Ramos (cell line): ENCODE results near the gene NUDT22.

Source experiments
- in situ Hi-C: fragments of 300-500 bp; cut with MboI; formaldehyde crosslinking; loops from one replicate; pipeline ENCODE4 v1.14.3; 2022; ENCODE audit warnings: low sequenced_read_pairs; ENCODE audit not compliant: unreplicated experiment

NUDT22 gene

GRCh38 chr11:64204464-64204989 lies 21.5 kb upstream of the NUDT22 start:
- in situ Hi-C loops, result loop anchor here (5.0 kb wide), 1 partner anchor 98 kb away; the partner anchor contains the start of gene CATSPERZ

GRCh38 chr11:64206457-64207255 lies 19.4 kb upstream of the NUDT22 start, which contains the start of gene FERMT3:
TSS of gene FERMT3 (plus strand) at chr11:64206721. CDS start at chr11:64207365, 644 bp downstream.
- in situ Hi-C loops, result no loop called here

- in situ Hi-C loops, result no loop called here
Measured at GRCh38 chr11:64207256-64208085, 18.6 kb upstream of the NUDT22 start.

GRCh38 chr11:64208086-64208795 lies 17.8 kb upstream of the NUDT22 start:
- in situ Hi-C loops, result no loop called here

- in situ Hi-C loops, result no loop called here
Measured at GRCh38 chr11:64208796-64209562, 17.1 kb upstream of the NUDT22 start.

GRCh38 chr11:64209563-64209843 lies 16.6 kb upstream of the NUDT22 start:
- in situ Hi-C loops, result no loop called here

- in situ Hi-C loops, result no loop called here
Measured at GRCh38 chr11:64210301-64211020, 15.6 kb upstream of the NUDT22 start.

- in situ Hi-C loops, result no loop called here
Measured at GRCh38 chr11:64211181-64211872, 14.7 kb upstream of the NUDT22 start.

GRCh38 chr11:64216879-64217278 lies 9.2 kb upstream of the NUDT22 start:
- in situ Hi-C loops, result no loop called here

- in situ Hi-C loops, result no loop called here
Measured at GRCh38 chr11:64218628-64219353, 7.3 kb upstream of the NUDT22 start.

- in situ Hi-C loops, result no loop called here
Measured at GRCh38 chr11:64219354-64219684, 6.8 kb upstream of the NUDT22 start.

- in situ Hi-C loops, result no loop called here
Measured at GRCh38 chr11:64219755-64220154, 6.3 kb upstream of the NUDT22 start.

- in situ Hi-C loops, result no loop called here
Measured at GRCh38 chr11:64220271-64220670, 5.8 kb upstream of the NUDT22 start.

- in situ Hi-C loops, result no loop called here
Measured at GRCh38 chr11:64220798-64221197, 5.3 kb upstream of the NUDT22 start.

GRCh38 chr11:64222651-64223000 lies 3.4 kb upstream of the NUDT22 start:
- in situ Hi-C loops, result no loop called here

GRCh38 chr11:64223001-64223651 lies 2.9 kb upstream of the NUDT22 start:
- in situ Hi-C loops, result no loop called here

- in situ Hi-C loops, result no loop called here
Measured at GRCh38 chr11:64224151-64224890, 1.8 kb upstream of the NUDT22 start.
